Loucy (cell line): Measurements from ENCODE around the gene SYT9.

ENCODE experiments used
- H2AFZ ChIP-seq: fragments of 200-600 bp; sonication (generic); 2 replicates; pipeline ENCODE4 v1.6.0; 2016; ENCODE audit warnings: antibody characterized with exemption, mild to moderate bottlenecking, low read length, moderate library complexity
- H3F3A ChIP-seq: fragments of 200-600 bp; 2 replicates; pipeline ENCODE4 v1.6.0; 2016; ENCODE audit warnings: antibody characterized with exemption, low read depth, mild to moderate bottlenecking
- H3K27me3 ChIP-seq: fragments of 200-600 bp; sonication (generic); 2 replicates; pipeline ENCODE4 v1.6.1; 2014; ENCODE audit warnings: low read length, mild to moderate bottlenecking; ENCODE audit not compliant: insufficient read depth, poor library complexity, severe bottlenecking
- H3K36me3 ChIP-seq: fragments of 200-600 bp; sonication (generic); 2 replicates; pipeline ENCODE4 v1.6.1; 2016; ENCODE audit warnings: low read length; ENCODE audit not compliant: insufficient read depth
- H3K4me1 ChIP-seq: fragments of 200-600 bp; sonication (generic); 2 replicates; pipeline ENCODE4 v1.5.1; 2014; ENCODE audit warnings: low read length, mild to moderate bottlenecking; ENCODE audit not compliant: insufficient read depth, poor library complexity, severe bottlenecking
- H3K4me2 ChIP-seq: fragments of 200-600 bp; sonication (generic); 2 replicates; pipeline ENCODE4 v1.6.0; 2014; ENCODE audit warnings: antibody characterized with exemption, low read length, low read depth, mild to moderate bottlenecking; ENCODE audit not compliant: poor library complexity, severe bottlenecking
- H3K4me3 ChIP-seq: fragments of 200-600 bp; sonication (generic); 2 replicates; pipeline ENCODE4 v1.5.1; 2014; ENCODE audit warnings: low read length, mild to moderate bottlenecking, mixed read lengths; ENCODE audit not compliant: poor library complexity, severe bottlenecking
- H3K79me2 ChIP-seq: fragments of 200-600 bp; sonication (generic); 2 replicates; pipeline ENCODE4 v1.6.1; 2014; ENCODE audit warnings: low read length; ENCODE audit not compliant: insufficient read depth
- H3K9ac ChIP-seq: fragments of 200-600 bp; sonication (generic); 2 replicates; pipeline ENCODE4 v1.6.0; 2014; ENCODE audit warnings: mild to moderate bottlenecking, low read depth, low read length, moderate library complexity; ENCODE audit not compliant: poor library complexity, severe bottlenecking
- H3K9me2 ChIP-seq: fragments of 200-600 bp; sonication (generic); replicated peaks from 2 replicates; pipeline ENCODE4 v1.6.1; 2016; ENCODE audit warnings: low read depth, low read length, mixed read lengths
- H3K9me3 ChIP-seq: fragments of 200-600 bp; sonication (generic); 2 replicates; pipeline ENCODE4 v1.6.1; 2014; ENCODE audit warnings: mild to moderate bottlenecking, antibody characterized with exemption, low read length, low read depth; ENCODE audit not compliant: insufficient read depth
- H4K20me1 ChIP-seq: fragments of 200-600 bp; sonication (generic); 2 replicates; pipeline ENCODE4 v1.6.0; 2014; ENCODE audit warnings: antibody characterized with exemption, low read length, mild to moderate bottlenecking; ENCODE audit not compliant: insufficient read depth, poor library complexity, severe bottlenecking
- CTCF ChIP-seq: fragments of 200-600 bp; sonication (generic); conservative IDR thresholded peaks from 2 replicates; pipeline ENCODE4 v1.5.1; 2014; ENCODE audit warnings: mild to moderate bottlenecking, antibody characterized with exemption, low read length
- EZH2phosphoT487 ChIP-seq: fragments of 200-600 bp; IDR thresholded peaks from 2 replicates; pipeline ENCODE4 v1.6.1; 2018; ENCODE audit warnings: antibody characterized with exemption, mild to moderate bottlenecking, moderate library complexity, borderline replicate concordance

The SYT9 gene

GRCh38 chr11:7492253-7492652, 240.5 kb downstream of the SYT9 start:
- no peaks in the 10 kb centered on the region for H3F3A ChIP-seq
- H4K20me1 ChIP-seq, result no peaks in the 10 kb centered on the region
- no peak overlapping the region for H3K4me2 ChIP-seq
- no peaks in the 10 kb centered on the region for H3K27me3 ChIP-seq
- H3K9me2 ChIP-seq, result no peaks in the 10 kb centered on the region
- H2AFZ ChIP-seq, result no peak overlapping the region
- H3K79me2 ChIP-seq, result no peaks in the 10 kb centered on the region
- H3K4me1 ChIP-seq, result no peaks in the 10 kb centered on the region
- no peak for TF ChIP-seq CTCF
- TF ChIP-seq EZH2phosphoT487, result no peak
- no peaks in the 10 kb centered on the region for H3K9me3 ChIP-seq
- no peak overlapping the region for H3K4me3 ChIP-seq
- no peaks in the 10 kb centered on the region for H3K36me3 ChIP-seq
- no peak overlapping the region for H3K9ac ChIP-seq

GRCh38 chr11:7493670-7494069, 242.0 kb downstream of the SYT9 start:
- Histone ChIP-seq H3K9me2 (no peaks in the 10 kb centered on the region), H3K9me3 (no peaks in the 10 kb centered on the region), H3K79me2 (no peaks in the 10 kb centered on the region), H3K4me2 (no peak overlapping the region), H3K36me3 (no peaks in the 10 kb centered on the region), H3F3A (no peaks in the 10 kb centered on the region), H2AFZ (no peak overlapping the region), H3K9ac (no peak overlapping the region), H3K4me1 (no peaks in the 10 kb centered on the region), H3K4me3 (no peak overlapping the region), H4K20me1 (no peaks in the 10 kb centered on the region), H3K27me3 (no peaks in the 10 kb centered on the region)
- TF ChIP-seq EZH2phosphoT487 (no peak), CTCF (no peak)

- Histone ChIP-seq H3F3A (no peaks in the 10 kb centered on the region), H2AFZ (no peak overlapping the region), H3K4me2 (no peak overlapping the region), H3K9ac (no peak overlapping the region), H3K36me3 (no peaks in the 10 kb centered on the region), H3K79me2 (no peaks in the 10 kb centered on the region), H3K9me3 (no peaks in the 10 kb centered on the region), H4K20me1 (no peaks in the 10 kb centered on the region), H3K4me3 (no peak overlapping the region), H3K4me1 (no peaks in the 10 kb centered on the region), H3K9me2 (no peaks in the 10 kb centered on the region), H3K27me3 (no peaks in the 10 kb centered on the region)
- no peak for TF ChIP-seq EZH2phosphoT487
- TF ChIP-seq CTCF, result no peak
Observed at GRCh38 chr11:7494086-7494745, 242.5 kb downstream of the SYT9 start.
